Measurements from ENCODE around the gene DNAJC25. TPM values are rescaled to one million over a fixed set of nuclear protein-coding genes. Genes with fewer than 3 reads are reported as not detected.
"Not testable (repeated sequence)": the region's sequence is repeated elsewhere in the genome, so short reads cannot be mapped to it uniquely, and the experiment has no call there.

The DNAJC25 gene
- total RNA-seq, 1 donor from 2014 or later = 9.6 TPM

- H3K9me3 Mint-ChIP-seq = no peaks in the 10 kb centered on the region
- peaks cover 13% of the 10 kb centered on the region for H3K36me3 Mint-ChIP-seq
- H3K27me3 Mint-ChIP-seq = no peaks in the 10 kb centered on the region
- peak within 1 kb of the TSS; percentile 95 for H3K27ac Mint-ChIP-seq
- peaks cover 18% of the 10 kb centered on the region for H3K4me1 Mint-ChIP-seq (ENCODE audit: unreplicated experiment)
- no peak for TF ChIP-seq CTCF (conservative IDR thresholded peaks at IDR 0.05)
- DNase-seq (ENCODE audit: extremely low spot score, unreplicated experiment) = peak; percentile 75
- peak within 1 kb of the TSS; percentile 98 for H3K4me3 Mint-ChIP-seq
Observed at GRCh38 chr9:111661150-111661801, 30.1 kb downstream of the DNAJC25 start, which contains the start of gene GNG10. GNG10 (plus strand) TSS chr9:111661605; CDS start chr9:111661635, 30 bp downstream.

GRCh38 chr9:111661802-111662521 lies 30.8 kb downstream of the DNAJC25 start:
- H3K4me1 Mint-ChIP-seq (ENCODE audit: unreplicated experiment) = peaks cover 18% of the 10 kb centered on the region
- peaks cover 13% of the 10 kb centered on the region for H3K36me3 Mint-ChIP-seq
- no peaks in the 10 kb centered on the region for H3K9me3 Mint-ChIP-seq
- TF ChIP-seq CTCF (conservative IDR thresholded peaks at IDR 0.05) = no peak
- H3K4me3 Mint-ChIP-seq = peak overlapping the region; percentile 98
- H3K27me3 Mint-ChIP-seq = no peaks in the 10 kb centered on the region
- no peak for DNase-seq (ENCODE audit: extremely low spot score, unreplicated experiment)
- H3K27ac Mint-ChIP-seq = peak overlapping the region; percentile 95

GRCh38 chr9:111662576-111663300 lies 31.6 kb downstream of the DNAJC25 start:
- no peak for DNase-seq (ENCODE audit: extremely low spot score, unreplicated experiment)
- peaks cover 13% of the 10 kb centered on the region for H3K36me3 Mint-ChIP-seq
- H3K27ac Mint-ChIP-seq = peak overlapping the region; percentile 95
- H3K27me3 Mint-ChIP-seq = no peaks in the 10 kb centered on the region
- TF ChIP-seq CTCF (conservative IDR thresholded peaks at IDR 0.05) = no peak
- peaks cover 18% of the 10 kb centered on the region for H3K4me1 Mint-ChIP-seq (ENCODE audit: unreplicated experiment)
- peak overlapping the region; percentile 98 for H3K4me3 Mint-ChIP-seq
- H3K9me3 Mint-ChIP-seq = no peaks in the 10 kb centered on the region

- Mint-ChIP-seq H3K4me3 (peak overlapping the region; percentile 98), H3K27me3 (no peaks in the 10 kb centered on the region), H3K9me3 (no peaks in the 10 kb centered on the region), H3K27ac (peak overlapping the region; percentile 95), H3K4me1 (ENCODE audit: unreplicated experiment) (peaks cover 18% of the 10 kb centered on the region), H3K36me3 (peaks cover 13% of the 10 kb centered on the region)
- DNase-seq (ENCODE audit: extremely low spot score, unreplicated experiment) = no peak
- TF ChIP-seq CTCF (conservative IDR thresholded peaks at IDR 0.05) = no peak
Observed at GRCh38 chr9:111663301-111663823, 32.2 kb downstream of the DNAJC25 start.

- Mint-ChIP-seq H3K9me3 (no peaks in the 10 kb centered on the region), H3K27me3 (no peaks in the 10 kb centered on the region), H3K4me1 (ENCODE audit: unreplicated experiment) (peaks cover 6% of the 10 kb centered on the region), H3K27ac (no peak overlapping the region), H3K4me3 (no peak overlapping the region), H3K36me3 (peaks cover 21% of the 10 kb centered on the region)
- TF ChIP-seq CTCF (conservative IDR thresholded peaks at IDR 0.05) = no peak
- no peak for DNase-seq (ENCODE audit: extremely low spot score, unreplicated experiment)
Observed at GRCh38 chr9:111668026-111668573, 37.0 kb downstream of the DNAJC25 start.

- peaks cover 16% of the 10 kb centered on the region for H3K36me3 Mint-ChIP-seq
- H3K4me1 Mint-ChIP-seq (ENCODE audit: unreplicated experiment); H3K27ac Mint-ChIP-seq; H3K27me3 Mint-ChIP-seq; H3K9me3 Mint-ChIP-seq; DNase-seq (ENCODE audit: extremely low spot score, unreplicated experiment); H3K4me3 Mint-ChIP-seq: not testable (repeated sequence)
Observed at GRCh38 chr9:111668601-111669000, 37.5 kb downstream of the DNAJC25 start.

All from type B pancreatic cell (in vitro differentiated cells).